AG10803 (cell line): ENCODE results near the gene SEPSECS.

Experiments used
- DNase-seq: peaks from one replicate; pipeline ENCODE4 v3.0.0; 2010; ENCODE audit warnings: low read depth
- H3K4me3 ChIP-seq: 2 replicates; pipeline ENCODE4 v1.5.1; 2011; ENCODE audit warnings: mild to moderate bottlenecking, low read length, control low read depth
- CTCF ChIP-seq: conservative IDR thresholded peaks from 2 replicates; pipeline ENCODE4 v1.5.1; 2011; ENCODE audit warnings: mild to moderate bottlenecking, low read length, control low read depth, inconsistent platforms

The SEPSECS gene

GRCh38 chr4:25133132-25133531 lies 27.1 kb downstream of the SEPSECS start:
- DNase-seq, result no peak
- TF ChIP-seq CTCF, result no peak
- H3K4me3 ChIP-seq, result no peak overlapping the region

GRCh38 chr4:25131926-25132325 lies 28.3 kb downstream of the SEPSECS start:
- no peak for DNase-seq
- H3K4me3 ChIP-seq, result no peak overlapping the region
- no peak for TF ChIP-seq CTCF

- H3K4me3 ChIP-seq, result no peak overlapping the region
- DNase-seq, result no peak
- TF ChIP-seq CTCF, result no peak
Observed at GRCh38 chr4:25131381-25131780, 28.9 kb downstream of the SEPSECS start.

DNA sequence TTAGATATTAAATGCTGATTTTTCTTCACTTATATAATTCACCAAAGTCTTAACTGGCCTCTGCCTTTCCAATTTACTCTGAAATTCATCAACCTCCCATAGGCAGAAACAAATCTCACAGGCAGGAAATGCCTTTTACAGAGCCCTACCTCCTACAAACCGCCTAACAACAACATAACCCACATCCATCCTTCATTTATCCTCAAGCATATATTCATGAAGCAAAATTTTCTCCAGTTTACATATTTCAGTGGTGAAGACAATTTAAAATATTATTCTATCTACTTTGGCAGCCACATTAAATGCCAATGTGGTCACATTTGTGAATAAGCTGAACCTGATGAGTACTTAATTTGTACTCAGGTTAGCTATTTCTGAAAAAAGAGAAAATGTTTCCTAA lies 30.3 kb downstream of the SEPSECS start:
- peak; percentile 17 for DNase-seq
- no peak overlapping the region for H3K4me3 ChIP-seq
- TF ChIP-seq CTCF, result no peak

- H3K4me3 ChIP-seq, result no peak overlapping the region
- no peak for TF ChIP-seq CTCF
- DNase-seq, result no peak
Observed at GRCh38 chr4:25128671-25129070, 31.6 kb downstream of the SEPSECS start.

- no peak for TF ChIP-seq CTCF
- DNase-seq, result no peak
- H3K4me3 ChIP-seq, result no peak overlapping the region
Observed at GRCh38 chr4:25123236-25123635, 37.0 kb downstream of the SEPSECS start.

- DNase-seq, result peak; percentile 8
- no peak overlapping the region for H3K4me3 ChIP-seq
- TF ChIP-seq CTCF, result no peak
Observed at GRCh38 chr4:25120146-25120940, 39.9 kb downstream of the SEPSECS start.
